ENCODE measurements around the gene SCP2. TPM values are rescaled to one million over a fixed set of nuclear protein-coding genes. Genes with fewer than 3 reads are reported as not detected.
A peak's percentile ranks its signal among the peaks of the same experiment; 100 is the strongest.
"Not testable (repeated sequence)": the region's sequence is repeated elsewhere in the genome, so short reads cannot be mapped to it uniquely, and the experiment has no call there.

SCP2 gene
- total RNA-seq, 1 donor from 2014 or later: 153 TPM

DNA sequence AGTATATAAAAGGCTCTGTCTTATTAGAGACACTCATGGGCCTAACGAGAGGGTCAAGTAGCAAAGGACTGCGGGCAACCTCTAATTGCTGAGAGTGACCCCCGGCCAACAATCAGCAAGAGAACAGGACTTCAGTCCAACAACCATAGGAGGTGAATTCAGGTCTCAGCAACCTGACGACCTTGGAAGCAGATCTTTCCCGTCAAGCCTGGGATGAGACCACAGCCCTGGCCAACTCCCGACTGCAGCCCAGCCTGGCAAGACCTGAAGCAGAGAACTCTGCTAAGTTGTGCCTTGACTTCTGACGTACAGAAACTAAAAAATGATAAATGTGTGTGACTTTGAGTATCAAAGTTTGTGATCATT, 11.2 kb upstream of the SCP2 start:
- DNase-seq (ENCODE audit: low spot score): no peak

DNA sequence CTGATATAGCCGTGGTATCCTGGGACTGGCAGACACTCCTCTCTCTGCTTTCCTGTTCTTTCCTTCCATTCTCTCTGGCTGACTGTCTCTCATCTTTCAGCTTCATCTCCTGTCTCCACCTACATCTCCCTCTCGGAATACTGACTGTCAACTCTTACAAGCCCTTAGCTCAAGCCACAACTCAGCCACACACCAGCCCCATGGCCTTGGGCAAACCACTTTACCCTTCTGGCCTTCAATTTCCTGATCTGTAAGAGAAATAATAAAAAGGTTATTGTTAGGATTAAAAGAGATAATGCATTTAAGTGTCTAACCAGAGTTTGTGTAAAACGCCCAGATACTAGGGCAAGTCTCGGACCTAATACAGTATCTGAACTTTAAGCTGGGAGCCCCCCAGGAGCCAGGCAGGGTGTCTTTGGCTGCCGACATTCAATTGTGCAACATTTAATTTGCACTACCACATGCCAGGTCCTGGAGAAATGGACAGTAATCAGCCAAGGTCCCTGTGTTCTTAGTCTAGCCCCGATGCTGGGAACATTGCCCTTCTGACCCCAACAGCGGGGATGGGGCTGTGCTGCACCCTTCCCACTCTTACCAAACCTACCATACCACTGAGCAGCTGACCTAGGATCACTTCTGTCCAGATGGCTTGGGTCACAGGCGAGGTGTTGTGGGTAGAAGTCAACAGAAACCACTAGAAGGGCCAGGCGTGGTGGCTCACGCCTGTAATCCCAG, 10.7 kb upstream of the SCP2 start:
- DNase-seq (ENCODE audit: low spot score): peak; percentile 55

DNA sequence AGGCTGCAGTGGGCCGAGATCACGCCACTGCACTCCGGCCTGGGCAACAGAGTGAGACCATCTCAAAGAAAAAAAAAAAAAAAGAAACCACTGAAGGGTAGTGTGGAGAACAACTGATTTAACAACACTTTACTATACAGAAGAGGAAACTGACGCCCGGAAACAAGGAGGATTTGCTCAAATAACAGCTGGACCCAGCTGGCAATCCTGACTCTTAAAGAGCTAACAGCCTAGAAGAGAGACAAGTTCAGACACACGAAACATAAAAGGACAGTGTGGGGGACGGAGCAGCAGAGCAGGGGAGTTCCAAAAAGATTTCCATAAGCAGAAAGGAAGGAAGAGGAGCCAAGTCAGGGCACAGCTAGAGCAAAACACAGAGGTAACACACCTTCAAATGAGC, 9.9 kb upstream of the SCP2 start:
- DNase-seq (ENCODE audit: low spot score): no peak

DNA sequence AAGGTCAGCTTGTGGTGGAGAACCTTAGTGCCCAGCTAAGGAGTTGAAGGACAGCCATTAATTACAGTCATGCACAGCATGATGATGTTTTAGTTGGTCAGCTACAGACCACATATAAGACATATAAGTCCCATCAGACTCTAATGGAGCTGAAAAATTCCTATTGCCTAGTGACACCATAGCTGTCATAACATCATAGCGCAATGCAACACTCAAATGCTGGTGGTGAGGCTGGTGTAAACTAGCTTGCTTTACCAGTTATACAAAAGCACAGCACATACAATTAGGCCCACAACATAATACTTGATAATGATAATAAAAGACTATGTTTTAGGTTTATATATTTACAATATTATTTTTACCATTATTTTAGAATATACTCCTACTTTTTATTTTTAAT, 9.5 kb upstream of the SCP2 start:
- no peak for DNase-seq (ENCODE audit: low spot score)

DNA sequence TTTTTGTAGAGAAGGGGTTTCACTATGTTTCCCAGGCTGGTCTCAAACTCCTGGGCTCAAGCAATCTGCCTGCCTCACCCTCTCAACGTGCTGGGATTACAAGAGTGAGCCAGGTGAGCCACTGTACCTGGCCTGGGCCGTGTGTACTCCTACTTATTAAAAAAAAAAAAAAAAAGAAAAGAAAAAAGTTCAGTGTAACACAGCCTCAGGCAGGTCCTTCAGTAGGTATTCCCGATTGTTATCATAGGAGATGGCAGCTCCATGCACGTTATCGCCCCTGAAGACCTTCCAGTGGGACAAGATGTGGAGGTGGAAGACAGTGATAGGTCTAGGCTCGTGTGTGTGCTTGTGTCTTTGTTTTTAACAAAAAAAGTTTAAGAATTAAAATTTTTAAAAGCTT, 8.9 kb upstream of the SCP2 start:
- DNase-seq (ENCODE audit: low spot score): no peak

DNA sequence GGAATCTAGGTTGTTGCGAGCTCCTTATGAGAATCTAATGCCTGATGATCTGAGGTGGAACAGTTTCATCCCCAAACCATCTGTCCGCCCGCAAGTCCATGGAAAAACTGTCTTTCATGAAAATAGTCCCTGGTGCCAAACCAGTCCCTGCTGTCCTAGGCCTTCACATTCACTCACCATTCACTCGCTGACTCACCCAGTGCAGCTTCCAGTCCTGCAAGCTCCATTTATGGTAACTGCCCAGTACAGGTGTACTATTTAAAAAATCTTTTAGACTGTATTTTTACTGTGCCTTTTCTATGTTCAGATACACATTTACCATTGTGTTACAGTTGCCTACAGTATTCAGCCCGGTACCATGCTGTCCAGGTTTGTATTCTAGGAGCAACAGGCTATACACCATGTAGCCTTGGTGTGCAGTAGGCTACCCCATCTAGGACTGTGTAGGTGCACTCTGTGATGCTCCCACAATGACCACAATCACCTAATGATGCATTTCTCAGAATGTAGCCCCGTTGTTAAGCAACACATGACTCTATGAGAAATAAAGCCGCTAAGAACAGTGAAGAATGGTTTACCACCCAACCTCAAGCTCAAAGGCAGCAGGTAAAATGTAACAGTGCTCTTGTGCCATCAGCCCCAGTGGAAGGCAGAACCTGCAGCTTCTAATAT, 7.9 kb upstream of the SCP2 start:
- no peak for DNase-seq (ENCODE audit: low spot score)

DNA sequence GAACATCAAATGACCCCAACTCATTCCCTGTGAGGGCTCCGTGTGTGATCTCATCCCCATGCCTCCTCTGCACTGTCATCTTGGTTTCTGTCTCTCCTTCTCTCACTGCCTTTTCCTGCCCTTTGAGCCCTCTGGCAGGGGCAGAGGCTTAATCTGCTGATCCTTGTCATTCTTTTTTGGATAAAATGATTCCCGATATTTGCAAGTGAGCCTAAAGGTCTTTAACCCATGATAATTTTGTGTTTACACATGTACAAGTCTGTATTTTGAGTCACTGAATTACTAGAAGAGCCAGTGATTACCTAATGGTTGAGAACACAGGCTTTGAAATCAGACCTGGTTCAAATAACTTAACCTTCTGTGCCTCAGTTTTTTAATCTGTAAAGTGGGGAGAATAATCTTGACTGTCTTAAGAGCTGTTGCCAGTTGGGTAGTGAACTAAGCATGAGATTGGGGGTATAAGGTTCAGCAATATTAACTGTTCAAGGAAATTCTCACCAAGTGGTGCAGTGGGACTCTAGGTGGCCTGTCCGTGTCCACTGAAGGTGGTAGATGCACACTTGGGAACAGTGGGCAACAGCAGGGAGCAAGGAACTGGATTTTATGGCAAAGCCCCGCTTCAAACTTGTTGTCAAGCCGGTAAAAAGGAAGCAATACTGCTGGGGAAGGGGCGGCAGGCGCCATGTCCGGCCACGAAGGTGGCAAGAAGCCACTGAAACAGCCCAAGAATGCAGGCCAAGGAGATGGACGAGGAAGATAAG, 7.2 kb upstream of the SCP2 start:
- no peak for DNase-seq (ENCODE audit: low spot score)

DNA sequence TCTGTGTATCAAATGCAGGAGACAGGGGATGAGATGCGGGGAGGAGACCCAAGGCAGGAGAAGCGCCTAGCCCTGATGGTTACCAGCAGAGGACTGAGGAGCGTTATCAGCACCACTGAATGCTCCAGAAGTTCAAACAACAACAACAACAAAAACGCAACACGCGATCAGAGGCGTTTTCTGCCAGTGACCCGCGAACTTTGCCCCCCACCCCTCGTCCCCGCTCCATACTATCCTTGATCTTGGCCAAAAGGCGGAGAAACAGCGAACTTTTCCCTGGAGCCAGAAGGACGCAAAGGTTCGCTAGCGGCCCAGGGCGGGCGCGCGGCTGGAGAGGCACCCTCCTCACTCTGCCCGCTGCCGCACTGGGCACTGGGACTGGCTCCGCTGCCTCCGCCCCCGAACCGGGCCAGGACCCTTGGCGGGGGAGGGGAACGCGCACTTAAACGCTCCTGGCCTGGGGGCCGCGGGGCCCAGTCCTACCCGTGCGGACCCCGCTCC, 6.2 kb upstream of the SCP2 start:
- DNase-seq (ENCODE audit: low spot score): no peak

DNA sequence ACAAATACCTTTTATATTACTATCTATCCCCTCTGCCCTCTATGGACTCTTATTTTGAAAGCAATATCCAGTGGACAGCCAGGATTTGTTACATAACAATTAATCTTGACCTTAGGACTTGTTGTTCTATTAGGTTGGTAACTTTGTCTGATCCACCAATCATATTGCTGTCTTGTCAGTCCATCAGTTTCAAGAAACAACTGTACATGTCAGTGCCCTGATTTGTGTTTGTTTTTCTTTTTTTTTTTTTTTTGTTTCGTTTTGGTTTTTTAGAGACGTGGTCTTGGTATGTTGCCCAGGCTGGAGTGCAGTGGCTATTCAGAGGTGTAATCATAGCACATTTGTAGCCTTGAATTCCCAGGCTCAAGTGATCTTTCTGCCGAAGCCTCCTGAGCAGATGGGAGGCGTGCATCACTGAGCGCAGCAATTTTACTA, 1.5 kb upstream of the SCP2 start:
- DNase-seq (ENCODE audit: low spot score): no peak

DNA sequence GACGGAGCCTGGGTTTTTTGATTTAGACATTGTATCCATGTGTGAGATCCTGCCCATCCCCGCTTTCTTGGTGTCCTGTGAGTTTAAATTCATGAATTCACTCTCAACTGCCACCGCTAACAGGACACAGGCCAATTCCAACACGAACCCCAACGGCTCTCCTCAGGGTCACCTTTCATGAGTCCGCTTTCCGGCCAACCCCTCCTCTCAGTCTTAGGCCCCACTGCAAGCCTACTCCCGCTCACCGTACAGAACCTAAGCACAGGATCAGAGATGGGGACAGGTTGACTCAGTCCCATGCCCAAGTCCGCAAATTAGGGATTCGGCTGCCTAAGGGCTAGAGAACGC, 238 bp upstream of the SCP2 start:
- DNase-seq (ENCODE audit: low spot score): no peak

DNA sequence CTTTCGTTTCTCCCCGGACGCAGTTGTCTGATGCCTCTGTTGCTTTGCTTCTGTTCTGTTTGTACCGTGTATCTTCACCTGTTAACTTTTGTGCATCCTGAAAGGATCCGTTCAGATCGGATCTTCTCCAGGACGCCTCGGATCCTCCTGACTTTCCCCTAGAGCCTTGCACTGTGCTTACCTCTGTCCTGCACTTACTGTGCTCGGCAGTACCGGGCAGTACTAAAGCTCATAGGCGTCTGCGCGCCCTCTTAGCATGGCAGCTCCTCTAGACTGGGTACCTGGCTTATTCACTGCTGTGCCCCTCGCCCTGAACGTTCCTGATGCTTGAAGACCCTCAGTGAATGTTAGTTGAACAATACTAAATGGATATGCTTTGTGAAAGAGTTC, 934 bp downstream of the SCP2 start:
- DNase-seq (ENCODE audit: low spot score): no peak

DNA sequence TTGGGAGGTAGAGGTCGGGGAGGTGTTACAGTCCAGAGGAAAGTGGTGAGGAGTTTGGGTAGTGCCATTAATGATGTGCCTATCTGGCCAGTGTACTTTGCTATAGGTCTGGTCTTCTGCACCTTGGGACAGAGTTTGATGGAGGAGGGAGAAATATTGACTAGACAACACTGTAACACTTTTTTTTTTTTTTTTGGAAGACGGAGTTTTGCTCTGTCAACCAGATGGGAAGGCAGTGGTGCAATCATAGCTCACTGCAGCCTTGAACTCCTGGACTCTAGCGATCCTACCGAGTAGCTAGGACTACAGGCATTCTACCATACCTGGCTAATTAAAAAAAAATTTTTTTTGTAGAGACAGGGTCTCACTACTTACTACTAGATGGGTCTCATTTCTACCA, 1.9 kb downstream of the SCP2 start:
- no peak for DNase-seq (ENCODE audit: low spot score)

DNA sequence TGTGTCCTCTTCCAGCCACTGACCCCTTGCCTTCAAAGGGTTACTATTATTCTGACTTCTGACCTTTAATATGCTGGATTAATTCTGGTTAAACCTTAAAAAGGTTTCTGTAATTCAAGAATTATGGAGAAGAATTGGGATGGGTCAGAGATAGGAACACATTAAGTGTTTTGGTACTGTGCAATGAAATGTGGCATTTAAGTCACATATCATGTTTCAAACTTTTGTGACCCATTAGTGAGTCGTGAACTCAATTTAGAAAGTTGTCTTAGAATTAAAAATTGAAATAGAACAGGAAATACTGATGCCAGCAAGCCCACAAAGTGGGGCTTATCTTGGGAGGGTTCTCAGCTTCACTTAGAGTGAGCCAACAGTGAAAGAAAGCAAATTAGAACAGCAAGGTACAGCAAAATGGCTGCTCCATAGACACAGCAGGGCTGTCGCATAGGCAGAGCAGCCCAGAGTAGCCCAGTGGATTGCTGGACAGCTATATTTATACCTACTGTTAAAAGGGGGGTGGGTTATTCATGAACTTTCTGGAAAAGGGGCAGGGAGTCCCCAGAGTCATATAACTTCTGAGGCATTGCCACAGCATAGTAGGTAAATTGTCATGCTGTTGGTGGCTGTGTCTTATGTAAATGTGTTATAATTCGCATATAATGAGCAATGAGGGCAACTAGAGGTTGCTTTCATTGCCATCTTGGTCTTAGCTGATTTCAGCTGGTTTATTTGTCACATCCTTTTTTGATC, 10.5 kb downstream of the SCP2 start:
- no peak for DNase-seq (ENCODE audit: low spot score)

DNA sequence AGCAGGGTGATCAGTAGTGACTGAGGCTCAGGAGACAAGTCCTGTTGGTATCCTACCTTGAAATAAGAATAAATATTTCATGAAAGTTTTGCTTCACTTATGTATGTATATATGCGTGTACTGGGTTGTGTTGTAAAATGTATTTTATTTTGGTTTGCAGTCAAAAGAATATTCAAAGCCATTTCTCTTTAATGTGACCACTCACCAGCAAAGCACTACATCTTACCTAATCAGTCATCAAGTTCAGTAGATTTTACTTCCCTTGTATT, 11.0 kb downstream of the SCP2 start:
- no peak for DNase-seq (ENCODE audit: low spot score)

DNA sequence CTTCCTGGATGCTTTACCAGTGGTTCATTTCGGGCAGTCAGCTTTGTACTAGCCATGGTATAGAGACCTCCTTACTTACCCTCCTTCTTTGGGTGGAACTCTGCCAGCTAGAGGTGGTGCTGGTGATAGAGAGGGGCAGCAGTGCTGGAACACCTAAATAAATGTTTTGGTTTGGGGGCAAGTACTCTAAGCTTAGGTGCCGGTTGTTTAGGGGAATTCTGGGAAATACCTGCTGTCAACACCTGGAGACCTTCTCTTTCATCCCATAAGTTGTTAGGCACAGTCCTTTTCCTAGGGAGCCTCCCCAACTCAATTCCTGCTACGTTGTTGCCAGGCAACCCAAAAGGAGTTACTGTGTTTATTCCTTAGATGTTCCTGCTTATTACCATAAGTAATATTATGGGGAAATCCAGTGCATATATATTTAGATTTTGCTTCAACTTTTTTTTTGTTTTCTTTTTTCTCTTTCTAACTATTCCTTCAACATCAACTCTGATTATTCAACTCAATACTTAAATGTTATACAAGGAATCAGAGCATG, 16.9 kb downstream of the SCP2 start:
- DNase-seq (ENCODE audit: low spot score): no peak

DNA sequence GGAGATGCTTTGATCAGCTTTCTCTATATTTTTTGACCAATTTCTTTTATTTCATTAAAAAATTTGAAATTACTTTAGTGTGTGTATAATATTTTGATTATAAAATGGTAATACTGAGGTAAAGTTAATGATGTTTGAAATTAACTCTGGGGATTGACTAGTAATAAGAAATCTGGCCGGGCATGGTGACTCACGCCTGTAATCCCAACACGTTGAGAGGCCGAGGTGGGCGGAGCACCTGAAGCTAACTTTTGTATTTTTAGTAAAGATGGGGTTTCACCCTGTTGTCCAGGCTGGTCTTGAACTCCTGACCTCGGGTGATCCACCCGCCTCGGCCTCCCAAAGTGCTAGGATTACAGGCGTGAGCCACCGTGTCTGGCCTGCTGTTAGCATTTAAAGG, 17.5 kb downstream of the SCP2 start:
- DNase-seq (ENCODE audit: low spot score): no peak

DNA sequence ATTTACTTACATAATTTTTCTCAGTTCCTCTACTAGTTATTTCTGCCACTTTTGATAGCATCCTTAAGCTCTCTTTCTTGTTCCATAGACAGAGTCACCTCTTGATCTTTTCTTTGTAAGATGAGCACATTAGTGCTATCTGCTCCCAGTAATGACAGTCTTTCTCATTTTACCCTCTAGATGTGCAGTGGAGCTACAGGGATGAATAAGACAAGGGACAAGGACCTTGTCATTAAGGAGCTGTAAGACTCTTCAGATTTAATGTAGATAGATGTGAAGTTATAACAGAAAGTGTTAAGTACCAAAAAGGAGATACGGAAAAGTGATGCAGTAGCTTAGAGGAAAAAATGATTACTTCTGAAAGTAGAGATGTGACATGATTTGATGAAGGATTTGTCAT, 20.4 kb downstream of the SCP2 start:
- no peak for DNase-seq (ENCODE audit: low spot score)

DNA sequence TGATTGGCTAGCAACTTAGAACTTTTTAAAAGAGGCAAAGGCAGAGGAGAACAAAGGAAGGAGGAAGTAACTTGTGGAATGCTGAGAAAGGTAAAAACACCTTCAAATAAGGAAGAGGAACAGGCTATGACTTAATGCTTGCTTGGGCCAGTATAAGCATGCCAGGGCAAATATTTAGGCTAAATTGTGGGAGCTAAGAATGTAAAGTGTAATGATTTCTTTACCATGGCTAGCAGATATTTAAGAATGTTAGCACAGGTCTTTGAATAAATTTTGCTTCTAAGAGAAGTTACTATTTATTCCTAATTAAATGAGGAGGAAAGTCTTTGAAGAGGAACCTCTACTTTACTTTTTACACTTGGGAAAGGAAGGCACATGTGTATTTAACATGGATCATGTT, 22.5 kb downstream of the SCP2 start:
- not testable (repeated sequence) for DNase-seq (ENCODE audit: low spot score)

DNA sequence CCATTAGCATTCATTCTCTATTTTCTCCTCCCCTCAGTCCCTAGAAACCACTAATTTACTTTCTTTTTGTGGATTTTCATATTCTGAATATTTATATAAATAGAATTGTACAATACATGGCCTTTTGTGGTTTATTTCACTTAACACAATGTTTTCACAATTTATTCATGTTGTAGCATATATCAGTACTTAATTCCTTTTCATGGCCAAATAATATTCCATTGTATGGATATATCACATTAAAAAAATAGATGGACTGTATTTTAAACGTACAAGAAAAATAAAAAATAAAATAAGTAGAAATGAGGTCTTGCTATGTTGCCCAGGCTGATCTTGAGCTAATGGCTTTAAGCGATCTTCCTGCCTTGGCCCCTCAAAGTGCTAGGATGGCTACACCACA, 25.0 kb downstream of the SCP2 start:
- no peak for DNase-seq (ENCODE audit: low spot score)

DNA sequence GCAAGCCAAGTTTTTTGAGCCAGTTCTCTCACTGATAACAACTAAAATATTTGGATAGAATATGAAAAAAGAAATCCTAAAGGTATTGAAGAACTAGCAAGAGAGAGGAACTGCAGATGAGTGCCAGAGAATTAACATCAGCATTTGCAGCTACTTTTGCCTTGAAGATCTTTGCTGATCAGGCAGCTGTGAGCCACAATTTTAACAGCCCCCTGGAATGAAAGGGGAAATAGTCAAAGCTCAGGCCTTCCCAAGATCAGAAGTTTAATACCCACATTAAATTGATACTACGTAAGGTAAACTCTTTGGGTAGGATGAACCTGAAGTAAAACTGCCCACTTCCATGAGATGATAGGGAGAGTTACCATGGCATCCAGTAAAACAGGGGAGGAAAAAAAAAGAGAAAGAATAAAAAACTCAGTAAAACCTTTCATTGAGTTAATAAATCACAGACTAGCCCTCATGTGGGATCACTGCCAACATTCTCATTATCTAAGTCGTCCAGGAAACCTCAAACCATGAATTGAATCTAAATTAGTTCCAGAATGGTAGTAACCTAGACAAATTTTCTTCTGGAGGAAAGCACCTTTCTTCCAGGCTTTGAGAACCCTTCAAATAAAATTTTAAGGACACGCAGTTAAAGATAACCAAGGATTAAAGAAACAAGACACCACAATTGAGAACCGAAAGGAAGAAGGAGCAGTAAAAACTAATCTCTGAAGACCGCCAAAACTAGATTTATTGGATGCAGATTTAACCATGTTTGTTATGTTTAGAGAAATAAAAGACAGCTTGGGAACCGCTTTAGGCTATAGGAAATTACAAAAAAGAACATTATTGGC, 28.3 kb downstream of the SCP2 start:
- no peak for DNase-seq (ENCODE audit: low spot score)

DNA sequence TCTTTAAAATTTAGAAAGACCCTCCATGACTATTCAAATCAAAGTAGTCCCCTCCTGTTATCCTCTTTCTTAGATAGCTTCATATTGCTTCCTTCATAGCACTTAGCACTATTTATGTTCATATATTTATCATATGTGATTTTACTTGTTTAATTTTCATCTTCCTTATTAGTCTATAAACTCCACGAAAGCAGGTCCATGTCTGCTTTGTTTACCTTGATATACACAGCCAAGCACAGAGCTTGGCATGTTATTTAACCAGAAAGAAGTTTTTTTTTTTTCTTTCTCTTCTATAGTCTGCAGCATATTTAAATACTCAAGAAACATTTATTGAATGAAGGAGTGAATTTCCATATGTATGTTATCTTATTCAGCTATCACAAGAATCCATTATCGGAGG, 36.0 kb downstream of the SCP2 start:
- DNase-seq (ENCODE audit: low spot score): no peak

Measured in mesenteric fat pad (tissue), 1 donor.